ENCODE data around the gene OR51B5.
A peak's percentile ranks its signal among the peaks of the same experiment; 100 is the strongest.
"Not testable (repeated sequence)": the region's sequence is repeated elsewhere in the genome, so short reads cannot be mapped to it uniquely, and the experiment has no call there.

Gene OR51B5, protein sequence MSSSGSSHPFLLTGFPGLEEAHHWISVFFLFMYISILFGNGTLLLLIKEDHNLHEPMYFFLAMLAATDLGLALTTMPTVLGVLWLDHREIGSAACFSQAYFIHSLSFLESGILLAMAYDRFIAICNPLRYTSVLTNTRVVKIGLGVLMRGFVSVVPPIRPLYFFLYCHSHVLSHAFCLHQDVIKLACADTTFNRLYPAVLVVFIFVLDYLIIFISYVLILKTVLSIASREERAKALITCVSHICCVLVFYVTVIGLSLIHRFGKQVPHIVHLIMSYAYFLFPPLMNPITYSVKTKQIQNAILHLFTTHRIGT

DNA sequence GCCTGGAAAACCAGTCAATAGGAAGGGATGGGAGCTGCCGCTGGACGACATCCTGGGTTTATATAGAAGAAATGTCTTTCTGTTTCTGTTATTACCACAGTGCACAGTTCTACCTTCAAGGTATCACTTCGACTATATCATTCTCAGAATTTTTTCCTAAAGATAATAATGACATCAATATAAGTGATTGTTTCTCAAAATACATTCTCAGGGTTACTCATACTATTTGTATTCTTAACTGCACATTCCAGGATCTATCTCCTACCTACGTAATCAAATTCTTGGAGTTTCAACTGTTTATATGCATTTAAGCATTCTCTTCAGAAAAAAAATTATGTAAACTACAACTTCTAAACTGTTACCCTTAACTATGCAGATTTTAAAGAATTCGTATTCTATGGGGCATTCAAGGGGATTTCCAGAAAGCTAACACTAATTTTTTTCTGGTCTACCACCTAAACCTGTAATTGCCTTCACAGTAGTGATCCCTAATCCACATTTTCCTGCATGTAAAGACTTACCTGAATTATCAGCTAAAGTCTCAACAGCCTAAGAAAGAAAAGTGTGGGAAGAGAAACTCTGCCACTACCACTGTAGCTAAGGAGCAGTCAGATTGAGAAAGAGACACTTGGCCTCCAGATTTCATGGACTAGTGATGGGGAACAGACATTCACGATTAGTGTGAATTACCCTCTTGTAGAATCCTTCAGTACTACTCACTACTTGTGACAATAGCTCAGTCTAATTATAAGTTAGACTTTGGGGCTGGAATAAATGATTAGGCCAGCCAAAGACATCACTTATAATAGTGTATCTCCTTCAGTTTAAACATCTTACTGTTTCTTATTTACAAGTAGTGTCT lies at the start of gene OR51B5:
Gene OR51B5 (minus strand): TSS at position 51 of the 862 bp plus-strand sequence. CDS start 0 bp downstream, at position 51.
- peak; percentile 39 for DNase-seq (ENCODE audit: low read depth)

DNA sequence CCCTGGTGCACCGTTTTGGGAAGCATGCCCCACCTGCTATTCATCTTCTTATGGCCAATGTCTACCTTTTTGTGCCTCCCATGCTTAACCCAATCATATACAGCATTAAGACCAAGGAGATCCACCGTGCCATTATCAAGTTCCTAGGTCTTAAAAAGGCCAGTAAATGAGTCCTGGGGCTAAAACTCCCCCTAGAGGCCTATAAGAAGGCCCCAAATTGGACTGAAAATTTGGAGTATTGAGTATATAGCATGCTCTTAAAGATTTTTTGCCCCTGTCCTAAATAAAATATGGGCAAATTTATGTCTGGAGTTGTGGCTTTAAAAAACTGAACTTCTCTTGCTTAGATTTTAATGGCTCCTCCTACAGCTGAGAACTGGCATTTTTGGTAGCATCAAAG lies 46.9 kb upstream of the OR51B5 start:
- no peak for DNase-seq (ENCODE audit: low read depth)

DNA sequence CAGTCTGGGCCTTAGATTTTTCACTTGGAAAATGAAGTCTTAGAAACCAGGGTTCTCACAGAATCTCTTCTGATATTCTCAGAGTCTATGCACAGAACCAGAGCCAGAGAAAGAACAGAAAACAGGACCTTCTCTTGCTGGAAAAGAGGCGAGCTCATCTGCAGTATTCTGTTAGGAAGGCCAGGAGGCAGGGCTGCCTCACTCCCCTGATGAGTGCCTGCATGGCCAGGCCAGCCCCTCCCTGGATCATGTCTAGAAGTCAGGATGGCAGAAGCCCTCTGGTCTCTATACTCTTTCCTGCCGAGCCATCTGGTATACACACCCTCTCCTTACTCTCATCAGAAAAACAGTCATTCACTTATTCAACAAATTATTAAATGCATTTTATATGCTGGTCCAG lies 41.0 kb upstream of the OR51B5 start:
- no peak for DNase-seq (ENCODE audit: low read depth)

DNA sequence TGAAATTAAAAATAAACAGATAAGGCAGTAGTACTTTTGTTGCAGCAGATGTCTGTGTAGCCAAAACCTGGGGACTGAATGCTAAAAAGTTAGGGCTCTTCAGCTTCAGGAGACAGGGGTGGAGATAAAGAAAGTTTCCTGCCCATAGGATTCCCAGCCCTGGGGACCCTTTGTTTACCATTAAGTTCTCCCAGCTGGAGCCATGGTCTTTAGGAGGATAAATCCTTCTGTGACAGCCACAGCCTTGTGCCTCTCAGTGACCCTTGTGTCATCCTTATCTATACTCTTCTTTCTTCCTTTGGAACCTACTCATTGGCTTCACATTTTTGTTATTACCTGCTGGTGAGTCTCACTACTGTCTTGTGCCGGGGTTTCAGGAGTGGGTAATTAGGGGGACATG lies 40.3 kb upstream of the OR51B5 start, which contains the start of gene OR51M1:
Gene OR51M1 (plus strand): TSS at position 237 of the 400 bp plus-strand sequence. CDS start 5,587 bp downstream, outside the sequence.
- DNase-seq (ENCODE audit: low read depth) = no peak

DNA sequence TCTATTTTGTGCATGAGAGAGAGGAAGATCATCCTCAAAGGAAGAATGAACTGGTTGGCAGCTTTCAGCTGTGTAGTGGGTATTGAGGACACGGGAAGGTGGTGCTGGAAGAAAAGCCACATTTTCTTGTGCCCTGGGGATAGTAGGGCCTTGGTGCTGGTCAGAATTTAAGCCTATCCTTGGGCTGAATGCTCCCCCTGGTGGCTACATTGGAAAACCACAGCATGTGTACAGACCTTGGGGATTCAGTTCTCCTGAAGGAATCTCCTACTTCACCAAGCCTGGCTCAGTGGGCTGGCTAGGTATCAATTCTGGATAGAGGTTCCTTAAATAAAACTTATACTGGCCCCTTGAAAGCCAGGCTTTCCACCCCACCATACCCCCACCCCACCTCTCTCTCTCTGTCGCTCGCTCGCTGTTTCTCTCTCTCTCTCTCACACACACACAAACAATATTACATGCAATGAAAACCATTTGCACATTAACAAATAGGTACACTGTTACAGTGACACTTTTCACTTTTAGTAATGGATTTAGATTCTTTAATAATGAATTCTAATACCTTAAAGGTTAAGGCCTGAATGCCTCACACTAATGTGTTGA lies 37.5 kb upstream of the OR51B5 start:
- DNase-seq (ENCODE audit: low read depth) = peak; percentile 82

DNA sequence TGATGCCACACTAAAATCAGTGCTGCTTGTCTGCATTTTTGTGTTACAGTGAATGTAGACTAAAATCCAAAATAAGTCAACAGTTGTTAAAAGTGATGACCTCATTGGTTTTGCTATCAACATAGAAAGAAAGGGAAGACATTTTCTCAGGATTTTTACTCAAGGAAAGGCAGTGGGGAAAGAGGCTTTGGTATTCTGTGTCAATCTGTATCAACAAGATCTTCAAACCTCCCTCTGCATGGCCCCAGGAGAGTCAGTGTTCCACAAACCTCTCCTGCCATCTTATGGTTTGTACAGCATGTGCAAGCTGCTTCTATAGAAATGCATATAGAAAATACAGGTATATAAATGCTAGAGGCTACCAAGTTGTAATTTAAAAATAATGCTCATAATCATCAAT lies 26.5 kb upstream of the OR51B5 start:
- peak; percentile 80 for DNase-seq (ENCODE audit: low read depth)

DNA sequence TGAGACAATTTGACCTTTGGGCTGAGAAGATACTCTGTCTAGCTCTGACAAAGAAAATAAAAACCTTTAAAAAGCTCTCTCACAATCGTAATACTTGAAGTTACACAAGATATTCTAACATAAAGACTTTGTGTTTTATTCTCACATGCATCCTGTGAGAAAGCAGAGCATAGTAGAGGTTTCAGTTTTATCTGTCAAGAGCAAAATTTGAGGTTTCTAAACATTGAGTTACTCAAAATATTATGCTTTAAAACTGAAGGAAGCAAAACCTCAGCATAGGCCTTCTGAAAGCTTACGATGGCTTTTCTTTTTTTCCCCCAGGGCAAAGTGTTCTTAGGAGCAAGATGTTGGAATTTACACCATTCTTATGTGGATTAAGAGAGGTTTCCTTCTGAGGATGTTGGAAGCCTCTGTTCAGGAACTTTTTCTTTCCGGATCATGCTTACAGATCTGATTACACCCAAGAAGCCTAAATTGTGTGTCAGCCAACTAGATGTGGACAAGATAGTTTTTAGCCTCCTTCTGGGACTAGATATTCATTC lies 25.2 kb upstream of the OR51B5 start:
- DNase-seq (ENCODE audit: low read depth) = no peak

DNA sequence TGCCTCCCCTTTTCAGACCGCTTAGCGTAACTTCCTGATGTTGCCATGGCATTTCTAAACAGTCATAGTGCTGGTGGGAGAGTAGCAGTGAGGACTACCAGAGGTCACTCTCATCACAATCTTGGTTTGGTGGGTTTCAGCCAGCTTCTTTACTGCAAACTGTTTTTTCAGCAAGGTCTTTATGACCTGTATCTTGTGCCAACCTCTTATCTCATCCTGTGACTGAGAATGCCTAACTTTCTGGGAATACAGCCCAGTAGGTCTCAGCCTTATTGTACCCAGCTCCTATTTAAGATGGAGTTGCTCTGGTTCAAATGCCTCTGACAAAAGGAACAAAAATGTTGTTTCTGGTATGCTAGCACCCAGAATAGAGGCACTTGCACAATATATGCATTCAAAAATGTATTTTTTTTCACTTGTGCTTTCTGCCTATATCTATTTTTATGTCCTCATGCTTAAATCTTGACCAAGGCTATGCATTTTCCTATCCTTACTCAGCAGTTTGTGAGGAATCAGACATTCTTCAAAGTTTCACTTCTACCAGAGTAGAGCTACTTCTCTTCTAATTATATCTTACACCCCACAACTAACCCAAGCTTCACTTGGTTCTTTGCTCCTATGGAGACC lies 24.2 kb upstream of the OR51B5 start:
- DNase-seq (ENCODE audit: low read depth) = peak; percentile 45

DNA sequence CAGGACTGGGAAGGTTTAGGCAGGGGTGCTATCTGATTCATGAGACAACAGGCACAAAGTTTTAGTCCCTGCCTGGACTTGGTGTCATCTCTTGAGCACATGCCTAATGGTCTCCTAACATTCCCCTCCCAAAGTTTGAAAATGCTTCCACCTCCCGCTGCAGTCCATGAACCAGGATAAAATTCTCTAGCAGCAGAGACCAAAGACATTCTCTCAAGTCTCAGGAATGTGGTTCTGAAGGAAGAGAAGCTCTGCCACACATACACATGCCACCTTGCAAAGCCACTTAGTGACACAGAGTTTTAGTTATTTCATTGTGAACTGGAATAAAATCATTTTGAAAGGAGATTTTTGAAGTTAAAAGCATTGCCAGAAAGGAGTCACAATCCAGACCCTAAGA lies 23.5 kb upstream of the OR51B5 start:
- DNase-seq (ENCODE audit: low read depth) = peak; percentile 13

DNA sequence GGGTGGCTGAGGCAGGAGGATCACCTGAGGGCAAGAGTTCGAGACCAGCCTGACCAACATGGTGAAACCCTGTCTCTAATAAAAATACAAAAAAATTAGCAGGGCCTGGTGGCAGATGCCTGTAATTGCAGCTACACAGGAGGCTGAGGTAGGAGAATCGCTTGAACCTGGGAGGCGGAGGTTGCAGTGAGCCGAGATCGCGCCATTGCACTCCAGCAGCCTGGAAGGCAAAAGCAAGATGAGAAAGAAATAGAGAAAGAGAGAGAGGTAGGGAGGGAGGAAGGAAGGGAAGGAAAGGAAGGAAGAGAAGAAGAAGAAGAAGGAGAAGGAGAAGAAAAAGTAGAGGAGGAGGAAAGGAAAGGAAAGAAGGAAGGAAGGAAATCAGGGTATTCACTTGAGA lies 23.0 kb upstream of the OR51B5 start:
- DNase-seq (ENCODE audit: low read depth) = not testable (repeated sequence)

DNA sequence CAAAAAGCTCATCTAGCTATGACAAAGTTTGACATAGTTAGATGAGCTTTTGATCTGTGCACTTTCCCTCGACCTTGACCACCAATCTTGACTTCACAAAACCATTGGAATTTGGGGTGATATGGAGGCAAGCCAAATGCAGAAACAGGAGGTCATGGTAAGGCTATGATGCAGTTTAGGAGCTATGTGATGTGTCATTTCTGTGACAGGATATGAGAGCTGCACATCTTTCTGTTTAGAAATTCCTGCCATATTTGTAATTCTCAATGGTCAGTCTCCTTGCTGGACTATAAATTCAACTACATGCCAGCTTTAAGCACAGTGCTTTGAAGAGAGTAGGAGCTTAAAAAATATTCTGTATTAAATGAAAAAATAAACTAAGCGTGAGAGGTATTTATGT lies 20.9 kb upstream of the OR51B5 start:
- DNase-seq (ENCODE audit: low read depth) = peak; percentile 96

DNA sequence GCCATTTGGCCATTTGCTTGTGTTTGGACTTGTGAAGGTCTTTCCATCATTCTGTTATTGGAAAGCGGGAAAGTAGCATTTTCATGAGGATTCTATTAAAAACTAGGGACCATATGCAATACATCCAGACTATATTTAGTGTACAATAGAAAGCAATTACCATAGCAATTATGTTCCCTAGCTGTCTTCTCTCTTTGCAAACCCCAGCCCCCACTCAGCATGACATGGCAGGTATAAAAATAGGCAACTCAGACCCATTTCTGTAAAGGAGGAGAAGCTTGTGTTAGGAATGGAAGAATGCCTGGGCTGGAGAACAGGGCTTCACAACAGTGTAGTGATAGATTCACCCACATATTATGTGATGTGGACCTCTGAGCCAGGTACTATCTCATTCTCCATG lies 20.4 kb upstream of the OR51B5 start:
- DNase-seq (ENCODE audit: low read depth) = peak; percentile 13

DNA sequence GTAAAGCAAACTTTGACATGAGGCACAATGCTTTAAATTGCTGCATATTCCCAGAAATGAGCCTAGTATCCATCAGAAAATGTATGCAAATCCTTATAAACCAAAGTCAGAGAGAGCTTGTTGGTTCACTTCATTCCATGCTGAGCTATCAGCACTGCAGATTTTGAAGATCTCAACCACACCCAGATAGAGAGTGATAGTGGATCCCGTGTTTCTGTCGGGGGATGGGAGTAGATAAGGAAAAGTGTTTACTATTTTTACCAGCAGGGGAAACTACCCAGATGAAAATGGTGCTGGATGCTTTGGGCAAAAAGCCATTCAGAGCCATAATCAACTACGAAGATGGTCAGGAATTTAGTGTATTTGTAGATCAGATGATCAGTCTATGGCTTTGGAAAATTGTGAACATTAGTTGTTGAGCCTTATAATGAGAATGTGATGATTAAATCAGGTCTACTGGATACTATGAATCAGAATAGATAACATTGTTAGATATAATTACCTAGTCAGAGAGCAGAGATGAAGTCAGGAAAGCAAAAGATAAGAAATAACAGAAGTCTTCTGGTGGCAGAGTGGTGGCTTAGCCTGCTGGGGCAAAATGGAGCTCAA lies 18.8 kb upstream of the OR51B5 start:
- no peak for DNase-seq (ENCODE audit: low read depth)

DNA sequence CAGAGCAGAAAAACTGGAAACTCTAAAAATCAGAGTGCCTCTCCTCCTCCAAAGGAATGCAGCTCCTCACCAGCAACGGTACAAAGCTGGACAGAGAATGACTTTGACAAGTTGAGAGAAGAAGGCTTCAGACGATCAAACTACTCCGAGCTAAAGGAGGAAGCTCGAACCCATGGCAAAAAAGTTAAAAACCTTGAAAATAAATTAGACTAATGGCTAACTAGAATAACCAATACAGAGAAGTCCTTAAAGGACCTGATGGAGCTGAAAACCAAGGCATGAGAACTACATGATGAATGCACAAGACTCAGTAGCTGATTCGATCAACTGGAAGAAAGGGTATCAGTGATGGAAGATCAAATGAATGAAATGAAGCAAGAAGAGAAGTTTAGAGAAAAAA lies 12.7 kb upstream of the OR51B5 start:
- not testable (repeated sequence) for DNase-seq (ENCODE audit: low read depth)

DNA sequence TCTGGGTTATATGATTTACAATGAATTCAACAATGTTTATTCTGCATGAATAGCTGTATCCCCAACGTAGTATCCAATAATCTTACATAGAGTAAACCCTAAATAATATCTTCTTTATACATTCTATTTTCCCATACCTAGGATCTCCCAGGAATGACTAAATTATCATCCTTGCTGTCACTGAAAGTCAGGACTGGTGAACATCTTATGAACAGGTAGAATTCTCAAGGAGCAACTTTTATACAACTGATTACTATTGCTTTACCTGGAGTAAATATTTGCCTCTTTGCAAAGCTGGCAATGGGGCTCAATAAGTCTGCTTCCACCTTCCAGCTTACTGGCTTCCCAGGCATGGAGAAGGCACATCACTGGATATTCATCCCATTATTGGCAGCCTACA lies 7.9 kb upstream of the OR51B5 start, which contains the start of gene OR51B6:
Gene OR51B6 (plus strand): TSS at position 301 of the 400 bp plus-strand sequence. CDS start 0 bp downstream, at position 301.
- no peak for DNase-seq (ENCODE audit: low read depth)

DNA sequence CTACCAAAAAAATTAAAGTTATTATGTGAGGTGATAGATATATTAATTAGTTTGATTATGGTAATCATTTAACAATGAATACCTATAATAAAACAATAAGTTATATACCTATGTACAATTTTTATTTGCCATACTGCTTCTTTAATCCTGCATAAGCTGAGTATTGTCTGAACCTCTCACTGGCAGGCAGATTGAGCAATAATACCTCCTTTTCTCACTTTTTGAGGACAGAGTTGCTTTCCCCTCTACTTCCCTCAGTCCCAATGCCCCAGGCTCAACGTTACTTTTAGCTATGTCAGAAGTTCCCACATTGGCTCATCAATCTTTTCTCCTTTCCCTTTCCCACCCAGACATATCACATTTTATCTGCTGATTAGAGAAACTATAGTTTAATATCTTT lies 6.2 kb upstream of the OR51B5 start:
- DNase-seq (ENCODE audit: low read depth) = no peak

DNA sequence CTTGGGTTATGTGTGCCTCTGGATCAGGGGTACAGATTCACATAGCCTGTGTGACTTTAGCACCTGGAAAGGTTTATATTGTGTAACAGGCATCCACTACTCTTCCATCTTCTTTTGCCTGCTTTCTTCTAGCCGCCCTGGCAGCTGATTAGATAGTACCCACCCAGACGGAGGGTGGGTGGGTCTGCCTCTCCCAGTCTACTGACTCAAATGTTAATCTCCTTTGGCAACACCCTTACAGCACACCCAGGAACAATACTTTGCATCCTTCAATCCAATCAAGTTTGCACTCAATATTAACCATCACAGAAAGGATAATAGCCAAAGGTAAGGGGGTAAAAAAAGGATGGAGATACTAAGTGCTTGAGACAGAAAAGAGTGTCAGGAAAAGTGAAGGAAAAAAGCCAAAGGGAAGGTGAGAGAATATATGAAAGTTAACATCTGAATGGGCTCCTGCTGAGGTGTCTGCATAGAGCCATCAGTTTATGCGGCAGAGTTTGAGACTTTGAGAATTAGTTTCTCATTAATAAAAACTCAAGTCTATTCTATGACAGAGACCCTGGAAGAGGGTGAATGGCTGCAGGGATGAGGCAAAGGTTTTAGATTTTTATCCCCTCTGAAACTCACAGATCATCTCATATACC lies 5.3 kb upstream of the OR51B5 start:
- DNase-seq (ENCODE audit: low read depth) = no peak

DNA sequence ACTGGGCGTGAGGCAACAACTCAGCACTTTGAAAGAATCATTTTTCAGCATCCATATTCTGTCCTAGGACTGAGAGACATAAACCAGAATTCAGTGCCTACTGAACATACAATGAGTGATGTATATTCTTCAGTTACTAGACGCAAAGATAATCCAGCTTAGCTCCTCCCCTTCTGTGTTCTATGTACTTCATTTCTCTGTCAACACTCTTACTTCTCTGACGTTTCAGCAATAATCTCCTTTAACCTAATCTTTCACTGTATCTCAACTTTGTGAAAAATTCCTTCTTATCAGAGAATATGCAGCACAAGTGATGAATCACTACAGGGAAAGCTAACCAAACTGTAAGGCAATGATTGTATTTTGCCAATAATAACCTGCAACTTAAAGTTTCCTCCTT lies 2.5 kb upstream of the OR51B5 start:
- no peak for DNase-seq (ENCODE audit: low read depth)

DNA sequence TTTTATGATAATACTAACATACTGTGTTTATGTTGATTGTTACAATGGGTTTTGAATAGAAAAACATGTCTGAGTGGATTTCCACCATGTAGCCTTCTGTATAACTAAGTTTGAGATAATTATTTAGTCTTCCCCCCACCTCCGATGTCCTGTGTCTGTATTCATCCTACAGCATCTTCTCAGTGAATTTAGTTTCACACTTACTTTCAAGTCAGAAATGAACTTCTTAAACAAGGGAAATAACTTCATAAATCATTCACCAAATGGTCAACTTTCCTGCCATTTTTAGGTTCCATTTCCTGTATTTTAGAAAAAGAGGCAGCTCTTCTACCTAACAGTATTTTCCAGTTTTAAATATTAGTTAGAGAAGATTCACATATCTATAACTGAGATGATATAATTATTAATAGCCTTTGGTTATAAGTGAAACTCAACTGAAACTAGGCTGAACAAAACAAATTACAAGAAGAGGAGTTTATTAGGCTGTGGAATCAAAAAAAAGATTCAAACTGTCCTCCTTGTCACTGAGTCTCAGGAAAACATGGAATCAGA lies 3.5 kb downstream of the OR51B5 start:
- no peak for DNase-seq (ENCODE audit: low read depth)

DNA sequence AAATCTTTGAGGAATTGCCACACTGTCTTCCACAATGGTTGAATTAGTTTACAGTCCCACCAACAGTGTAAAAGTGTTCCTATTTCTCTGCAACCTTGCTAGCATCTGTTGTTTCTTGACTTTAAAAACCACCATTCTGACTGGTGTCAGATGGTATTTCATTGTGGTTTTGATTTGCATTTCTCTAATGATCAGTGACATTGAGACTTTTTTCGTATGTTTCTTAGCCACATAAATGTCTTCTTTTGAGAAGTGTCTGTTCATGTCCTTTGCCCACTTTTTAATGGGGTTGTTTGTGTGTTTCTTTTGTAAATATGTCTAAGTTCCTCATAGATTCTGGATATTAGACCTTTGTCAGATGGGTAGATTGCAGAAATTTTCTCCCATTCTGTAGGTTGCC lies 6.1 kb downstream of the OR51B5 start:
- DNase-seq (ENCODE audit: low read depth) = not testable (repeated sequence)

DNA sequence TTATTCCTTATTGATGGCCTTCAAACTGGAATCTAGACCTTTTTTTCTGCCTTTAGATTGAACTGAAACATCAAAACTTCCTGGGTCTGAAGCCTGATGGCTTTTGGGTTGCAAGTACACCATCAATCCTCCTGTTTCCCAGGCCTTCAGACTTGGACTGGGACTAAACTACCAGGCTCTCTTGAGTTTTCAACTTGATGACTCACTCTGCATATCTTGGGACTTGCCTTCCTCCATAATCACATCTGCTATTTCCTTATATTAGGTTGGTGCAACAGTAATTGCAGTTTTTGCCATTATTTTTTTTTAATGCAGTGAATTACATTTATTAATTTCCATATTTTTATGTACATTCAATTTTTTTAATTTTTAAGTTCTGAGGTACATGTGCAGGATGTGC lies 7.0 kb downstream of the OR51B5 start:
- DNase-seq (ENCODE audit: low read depth) = peak; percentile 25
